Right lung (tissue), 5 donors: ENCODE results near the gene CENPU. TPM values are rescaled to one million over a fixed set of nuclear protein-coding genes. Genes with fewer than 3 reads are reported as not detected.
"Not testable (repeated sequence)": the region's sequence is repeated elsewhere in the genome, so short reads cannot be mapped to it uniquely, and the experiment has no call there.

Source experiments
- DNase-seq, 2 donors: peaks; one replicate each; pipeline ENCODE4 v3.0.0-alpha.2; 2013
- polyA plus RNA-seq, 5 donors: library from polyadenylated mRNA; unstranded; fragments of 120-200 nt; gene quantifications; one replicate each; pipeline versions ENCODE4 v1.2.1 to v1.2.3, GENCODE V29; 2013; ENCODE audit warnings: inconsistent platforms in 1 of 5, low replicate concordance in 1 of 5; ENCODE audit not compliant: insufficient read length in 5 of 5, insufficient read depth in 1 of 5

CENPU gene
- polyA plus RNA-seq, 5 donors = 20.8 to 72.4 (median 49.3) TPM

- DNase-seq = no peak
These were observed 21.4 kb upstream of the CENPU start for GRCh38 chr4:184755278-184755677.

- no peak for DNase-seq
These were observed 18.8 kb upstream of the CENPU start for GRCh38 chr4:184752496-184753275.

- DNase-seq = no peak
These were observed 17.7 kb upstream of the CENPU start for GRCh38 chr4:184751585-184751956.

GRCh38 chr4:184750926-184751584 is 17.2 kb upstream of the CENPU start:
- DNase-seq = no peak

- DNase-seq = no peak
These were observed 14.4 kb upstream of the CENPU start for GRCh38 chr4:184748251-184748652.

GRCh38 chr4:184747034-184747830 is 13.3 kb upstream of the CENPU start:
- DNase-seq = no peak

- DNase-seq = peak in 1 of 2 donors; percentile 66
These were observed 12.2 kb upstream of the CENPU start for GRCh38 chr4:184745831-184746795.

- no peak for DNase-seq
These were observed 10.3 kb upstream of the CENPU start for GRCh38 chr4:184744236-184744635.

- DNase-seq = no peak
These were observed 9.8 kb upstream of the CENPU start for GRCh38 chr4:184743650-184744049.

- not testable (repeated sequence) for DNase-seq
These were observed 7.8 kb upstream of the CENPU start for GRCh38 chr4:184741651-184742050.

- no peak for DNase-seq
These were observed 7.1 kb upstream of the CENPU start for GRCh38 chr4:184740980-184741391.

- DNase-seq = not testable (repeated sequence)
These were observed 5.7 kb upstream of the CENPU start for GRCh38 chr4:184739575-184739974.

- DNase-seq = no peak
These were observed 862 bp upstream of the CENPU start for GRCh38 chr4:184734758-184735157.

GRCh38 chr4:184732126-184732525 is 1.8 kb downstream of the CENPU start:
- no peak for DNase-seq

- DNase-seq = no peak
These were observed 2.8 kb downstream of the CENPU start for GRCh38 chr4:184731056-184731455.

GRCh38 chr4:184729946-184730345 is 4.0 kb downstream of the CENPU start:
- DNase-seq = no peak

- DNase-seq = no peak
These were observed 5.0 kb downstream of the CENPU start for GRCh38 chr4:184728858-184729257.

GRCh38 chr4:184727430-184727829 is 6.5 kb downstream of the CENPU start:
- DNase-seq = no peak

- no peak for DNase-seq
These were observed 11.1 kb downstream of the CENPU start for GRCh38 chr4:184722798-184723197.

GRCh38 chr4:184721254-184721653 is 12.6 kb downstream of the CENPU start:
- DNase-seq = no peak

GRCh38 chr4:184719407-184719806 is 14.5 kb downstream of the CENPU start:
- DNase-seq = no peak
